Upper lobe of right lung (tissue), 1 donor: ENCODE data around the gene NPTN. TPM values are rescaled to one million over a fixed set of nuclear protein-coding genes. Genes with fewer than 3 reads are reported as not detected.
A peak's percentile ranks its signal among the peaks of the same experiment; 100 is the strongest.

Source experiments
- ATAC-seq: fragments of 200-7000 bp; cut with Tn5 transposase; one replicate; pipeline ENCODE4 v1.9.1; 2020; ENCODE audit warnings: mild to moderate bottlenecking, moderate library complexity
- DNase-seq: peaks from one replicate; pipeline ENCODE4 v3.0.0-alpha.2; 2020
- H3K27ac ChIP-seq: fragments of 200-600 bp; one replicate; pipeline ENCODE4 v1.8.0; 2022
- H3K27me3 ChIP-seq: fragments of 200-600 bp; one replicate; pipeline ENCODE4 v1.8.0; 2022; ENCODE audit warnings: mild to moderate bottlenecking
- H3K36me3 ChIP-seq: fragments of 200-600 bp; one replicate; pipeline ENCODE4 v1.8.0; 2022
- H3K4me1 ChIP-seq: fragments of 200-600 bp; one replicate; pipeline ENCODE4 v1.8.0; 2022
- H3K4me3 ChIP-seq: fragments of 200-600 bp; one replicate; pipeline ENCODE4 v1.8.0; 2022; ENCODE audit warnings: mild to moderate bottlenecking
- H3K9me3 ChIP-seq: fragments of 200-600 bp; one replicate; pipeline ENCODE4 v1.8.0; 2022
- CTCF ChIP-seq: fragments of 200-600 bp; IDR thresholded peaks from one replicate; pipeline ENCODE4 v1.8.0; 2022; ENCODE audit warnings: antibody characterized with exemption
- intact Hi-C: fragments of 100-400 bp; cut with DNase I; formaldehyde crosslinking; loops from one replicate; pipeline ENCODE4 v1.11.0; 2022
- long read RNA-seq: library from polyadenylated mRNA; unstranded; transcript quantifications from one replicate; pipeline ENCODE4 v2.0.0, GENCODE V29; 2021
- total RNA-seq: library from RNA; stranded (reverse); fragmentation: NEBNext Ultra II Directional; extraction: Animal tissue kit (Norgen Biotek cat#: 25700); gene quantifications from one replicate; pipeline ENCODE4 v1.2.1, GENCODE V29; 2021
- donor health status: DM: no; HTN: yes; CAD: no; lungs with severe emphysema.

The NPTN gene
- 131 TPM for total RNA-seq
- long read RNA-seq, transcript NPTN-202 (8 exons, 2,817 nt) = major isoform, 251 of 274 reads
- long read RNA-seq, partial matches to known transcripts = 3 of 274 reads
- long read RNA-seq, other reads (novel, unspliced or antisense) = 17 of 274 reads

GRCh38 chr15:73633111-73633990 lies at the start of gene NPTN:
NPTN (minus strand) TSS chr15:73633389; CDS start chr15:73633215, 174 bp downstream.
- H3K36me3 ChIP-seq = no peaks in the 10 kb centered on the region
- H3K4me1 ChIP-seq = peaks cover 33% of the 10 kb centered on the region
- ATAC-seq (peak; percentile 96), DNase-seq (peak; percentile 100)
- H3K4me3 ChIP-seq = peak within 1 kb of the TSS; percentile 84
- intact Hi-C loops = loop anchor here (10.0 kb wide), 2 partner anchors 61 to 69 kb away; no protein-coding TSS in a partner anchor
- H3K27me3 ChIP-seq = no peaks in the 10 kb centered on the region
- TF ChIP-seq CTCF = no peak
- H3K9me3 ChIP-seq = no peaks in the 10 kb centered on the region
- H3K27ac ChIP-seq = peak within 1 kb of the TSS; percentile 95

- intact Hi-C loops = no loop called here
- no peak for DNase-seq
Observed at GRCh38 chr15:73682600-73683090, 49.5 kb upstream of the NPTN start.

DNA sequence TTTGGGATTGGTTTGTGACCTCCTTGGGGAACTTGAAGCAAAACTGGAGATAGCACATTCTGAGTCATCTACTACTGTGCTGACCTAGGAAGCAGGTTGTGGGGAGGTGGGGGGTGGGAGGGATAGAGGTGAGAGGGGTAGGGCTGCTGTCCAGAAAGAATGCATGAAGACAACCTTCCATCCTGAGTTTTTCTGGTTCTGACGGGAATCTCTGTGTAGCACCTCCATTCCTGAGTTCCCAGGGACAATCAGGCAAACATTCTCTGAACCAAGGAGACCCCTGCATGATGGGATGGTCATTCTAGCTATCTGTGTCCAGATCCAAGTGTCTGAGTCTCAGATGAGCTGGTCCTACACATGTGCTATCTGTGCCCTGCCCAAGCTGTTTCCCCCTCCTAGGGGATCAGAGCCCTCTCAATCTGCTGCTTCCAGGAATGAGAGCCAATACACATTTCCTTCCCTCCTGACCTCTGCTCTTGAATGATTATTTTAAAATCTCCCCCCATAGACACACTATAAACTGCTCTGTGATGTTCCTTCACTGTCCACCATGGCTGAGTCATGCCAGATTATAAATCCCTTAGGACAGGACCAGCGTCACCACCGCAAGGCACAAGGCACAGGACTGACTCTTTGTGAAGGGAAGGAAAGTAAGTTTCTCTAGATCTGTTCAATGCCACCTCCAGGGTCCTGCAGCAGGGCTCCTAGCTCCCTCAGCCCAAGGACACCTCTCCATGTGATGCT lies 48.8 kb upstream of the NPTN start:
- no peaks in the 10 kb centered on the region for H3K36me3 ChIP-seq
- no peak overlapping the region for H3K4me3 ChIP-seq
- intact Hi-C loops = no loop called here
- H3K27ac ChIP-seq = no peak overlapping the region
- ATAC-seq = no peak
- H3K9me3 ChIP-seq = no peaks in the 10 kb centered on the region
- peaks cover 28% of the 10 kb centered on the region for H3K4me1 ChIP-seq
- DNase-seq = no peak
- no peak for TF ChIP-seq CTCF
- no peaks in the 10 kb centered on the region for H3K27me3 ChIP-seq

More at GRCh38 chr15:73682600-73683090, 49.5 kb upstream of the NPTN start:
- H3K4me1 ChIP-seq = peaks cover 31% of the 10 kb centered on the region
- no peak overlapping the region for H3K4me3 ChIP-seq
- no peaks in the 10 kb centered on the region for H3K36me3 ChIP-seq
- H3K27me3 ChIP-seq = no peaks in the 10 kb centered on the region
- no peak for ATAC-seq
- no peaks in the 10 kb centered on the region for H3K9me3 ChIP-seq
- no peak for TF ChIP-seq CTCF
- no peak overlapping the region for H3K27ac ChIP-seq

- ATAC-seq = no peak
- intact Hi-C loops = no loop called here
Observed at GRCh38 chr15:73681063-73681462, 47.9 kb upstream of the NPTN start.

More at GRCh38 chr15:73681063-73681462, 47.9 kb upstream of the NPTN start:
- Histone ChIP-seq H3K27me3 (no peaks in the 10 kb centered on the region), H3K36me3 (no peaks in the 10 kb centered on the region), H3K4me1 (peaks cover 18% of the 10 kb centered on the region), H3K4me3 (no peak overlapping the region), H3K9me3 (no peaks in the 10 kb centered on the region), H3K27ac (no peak overlapping the region)
- no peak for DNase-seq
- TF ChIP-seq CTCF = no peak
